ENCODE data around the gene HCN2.
"Not testable (repeated sequence)": the region's sequence is repeated elsewhere in the genome, so short reads cannot be mapped to it uniquely, and the experiment has no call there.

Gene HCN2

GRCh38 chr19:621191-621590 lies 31.5 kb downstream of the HCN2 start:
- ATAC-seq (replicated peaks); H3K27me3 Mint-ChIP-seq; H3K4me1 Mint-ChIP-seq; H3K27ac Mint-ChIP-seq; DNase-seq; H3K4me3 Mint-ChIP-seq; H3K9me3 Mint-ChIP-seq: not testable (repeated sequence)
- peaks cover 34 to 52% of the 10 kb centered on the region in 2 donors for H3K36me3 Mint-ChIP-seq

DNA sequence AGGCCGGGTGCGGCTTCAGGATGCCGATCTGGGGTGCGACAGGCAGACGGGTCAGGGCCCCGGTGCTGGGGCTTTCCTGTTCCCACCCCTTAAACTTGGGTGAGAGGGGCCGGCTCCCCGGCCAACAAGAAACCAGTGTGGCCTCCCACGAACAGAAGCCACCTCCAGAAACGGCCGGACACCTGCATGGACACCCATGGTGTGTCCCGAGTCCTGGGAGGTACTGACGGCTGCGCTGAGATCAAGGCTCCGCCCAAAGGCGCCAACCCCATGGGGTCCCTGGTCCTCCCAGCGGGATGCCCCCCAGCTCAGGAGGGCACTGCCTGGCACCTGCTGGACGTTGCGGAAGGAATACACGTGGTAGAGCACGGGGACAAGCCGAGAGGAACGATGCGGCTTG lies 32.1 kb downstream of the HCN2 start:
- ATAC-seq (replicated peaks): no peak
- Mint-ChIP-seq H3K36me3 (peaks cover 33 to 53% of the 10 kb centered on the region in 2 donors), H3K9me3 (no peaks in the 10 kb centered on the region), H3K4me3 (no peak overlapping the region), H3K27ac (no peak overlapping the region), H3K27me3 (peaks cover 0 to 3% of the 10 kb centered on the region in 2 donors), H3K4me1 (peaks cover 0 to 1% of the 10 kb centered on the region in 2 donors)
- no peak for DNase-seq

- H3K4me3 Mint-ChIP-seq: no peak overlapping the region
- peaks cover 0 to 3% of the 10 kb centered on the region in 2 donors for H3K27me3 Mint-ChIP-seq
- DNase-seq (no peak), ATAC-seq (replicated peaks) (no peak)
- H3K4me1 Mint-ChIP-seq: no peaks in the 10 kb centered on the region
- no peaks in the 10 kb centered on the region for H3K9me3 Mint-ChIP-seq
- peaks cover 31 to 47% of the 10 kb centered on the region in 2 donors for H3K36me3 Mint-ChIP-seq
- no peak overlapping the region for H3K27ac Mint-ChIP-seq
Measured at GRCh38 chr19:622666-623065, 33.0 kb downstream of the HCN2 start.

DNA sequence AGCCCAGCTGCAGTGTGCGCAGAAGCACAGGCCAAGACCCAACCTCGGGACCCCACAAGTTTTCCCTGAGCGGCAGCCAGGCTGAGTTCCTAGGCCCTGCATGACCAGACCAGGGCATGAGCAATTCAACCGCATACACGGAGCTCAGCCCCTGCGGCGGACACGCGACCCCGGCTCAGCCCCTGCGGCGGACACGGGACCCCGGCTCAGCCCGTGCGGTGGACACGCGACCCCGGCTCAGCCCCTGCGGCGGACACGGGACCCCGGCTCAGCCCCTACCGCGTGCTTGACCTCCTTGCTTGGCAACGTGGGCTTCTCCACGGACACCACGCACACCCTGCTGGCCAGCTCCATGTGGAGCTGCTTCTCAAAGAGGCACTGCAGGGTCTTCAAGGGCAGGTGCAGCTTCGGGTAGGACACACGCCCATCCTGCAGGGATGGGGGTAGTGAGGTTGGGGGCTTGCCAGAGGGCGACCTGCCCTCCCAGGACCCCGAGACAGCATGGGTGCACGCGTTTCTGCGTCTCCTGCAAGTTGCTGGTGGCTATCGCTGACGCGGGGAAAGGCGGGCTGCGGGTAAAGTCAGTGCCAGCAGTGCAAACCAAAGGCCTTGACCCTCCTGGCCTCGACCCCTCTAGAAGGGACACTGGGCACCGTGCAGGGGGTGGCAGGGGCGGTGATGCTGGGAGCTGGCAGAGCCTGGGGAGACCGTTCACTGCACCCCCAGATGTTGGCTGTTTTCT lies 33.7 kb downstream of the HCN2 start:
- H3K36me3 Mint-ChIP-seq: peaks cover 31 to 46% of the 10 kb centered on the region in 2 donors
- no peaks in the 10 kb centered on the region for H3K4me1 Mint-ChIP-seq
- ATAC-seq (replicated peaks) (no peak), DNase-seq (no peak)
- no peaks in the 10 kb centered on the region for H3K9me3 Mint-ChIP-seq
- no peak overlapping the region for H3K4me3 Mint-ChIP-seq
- no peak overlapping the region for H3K27ac Mint-ChIP-seq
- H3K27me3 Mint-ChIP-seq: peaks cover 0 to 3% of the 10 kb centered on the region in 2 donors

GRCh38 chr19:623974-624373 lies 34.3 kb downstream of the HCN2 start:
- Mint-ChIP-seq H3K27me3 (peaks cover 0 to under 1% of the 10 kb centered on the region in 2 donors), H3K9me3 (no peaks in the 10 kb centered on the region), H3K36me3 (peaks cover 30 to 46% of the 10 kb centered on the region in 2 donors), H3K27ac (no peak overlapping the region), H3K4me1 (peaks cover 3% of the 10 kb centered on the region in 2 donors), H3K4me3 (no peak overlapping the region)
- ATAC-seq (replicated peaks): no peak
- DNase-seq: no peak

DNA sequence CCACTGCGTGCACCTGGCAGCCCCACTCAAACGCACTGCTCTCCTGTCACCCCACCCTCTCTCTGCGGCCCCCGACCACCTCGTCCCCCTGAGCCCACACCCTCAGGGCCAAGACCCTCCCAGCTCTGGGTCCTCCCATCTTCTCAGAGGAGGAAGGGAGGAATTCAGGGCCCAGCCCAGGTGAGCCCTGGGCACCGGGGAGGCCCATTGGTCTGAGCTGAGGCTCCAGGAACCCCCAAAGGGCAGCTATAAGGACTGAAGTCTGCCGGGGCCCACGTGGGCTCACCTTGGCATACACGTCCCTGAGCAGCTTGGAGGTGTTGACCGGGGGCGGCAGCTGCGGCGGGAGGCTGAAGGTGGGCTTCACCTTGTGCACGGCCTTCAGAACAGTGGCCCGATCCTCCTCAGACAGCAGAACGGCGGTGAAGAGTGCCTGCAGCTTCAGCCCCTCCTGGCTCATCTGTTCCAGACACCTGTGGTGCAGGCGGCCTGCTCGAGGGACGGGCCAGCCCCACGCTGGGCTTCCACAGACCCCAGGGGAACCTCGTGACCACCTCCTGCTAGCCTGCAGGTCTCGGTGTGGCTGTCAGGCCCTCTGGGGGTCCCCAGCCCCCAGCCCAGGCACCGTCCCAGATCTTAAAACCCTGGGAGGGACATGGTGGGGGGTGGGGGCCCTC lies 34.9 kb downstream of the HCN2 start:
- peaks cover 28 to 46% of the 10 kb centered on the region in 2 donors for H3K36me3 Mint-ChIP-seq

DNA sequence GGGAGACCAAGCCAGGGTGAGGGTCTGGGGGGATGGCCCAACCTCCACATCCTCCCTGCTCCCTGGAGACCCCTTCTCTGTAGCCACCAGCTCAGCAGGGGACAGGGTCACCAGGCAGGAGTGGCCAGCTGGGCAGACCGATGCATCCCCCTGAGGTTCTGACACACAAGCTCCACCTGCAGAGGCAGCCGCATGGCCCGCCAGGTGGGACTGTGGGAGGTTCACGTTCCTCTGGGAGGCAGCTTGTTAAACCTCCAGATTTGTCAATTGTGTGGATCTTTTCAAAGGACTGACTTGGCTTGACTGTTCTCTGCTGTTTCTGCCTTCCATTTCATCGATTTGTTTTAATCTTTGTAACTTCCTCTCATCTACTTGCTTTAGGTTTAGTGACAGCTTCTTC lies 35.6 kb downstream of the HCN2 start:
- peaks cover 9% of the 10 kb centered on the region in 2 donors for H3K4me1 Mint-ChIP-seq
- H3K9me3 Mint-ChIP-seq: no peaks in the 10 kb centered on the region
- DNase-seq (no peak), ATAC-seq (replicated peaks) (no peak)
- H3K27me3 Mint-ChIP-seq: no peaks in the 10 kb centered on the region
- H3K4me3 Mint-ChIP-seq: no peak overlapping the region
- H3K27ac Mint-ChIP-seq: no peak overlapping the region
- H3K36me3 Mint-ChIP-seq: peaks cover 25 to 45% of the 10 kb centered on the region in 2 donors

More for the DNA sequence above, 34.9 kb downstream of the HCN2 start:
- no peak for ATAC-seq (replicated peaks)
- no peak overlapping the region for H3K27ac Mint-ChIP-seq
- DNase-seq: no peak
- no peak overlapping the region for H3K4me3 Mint-ChIP-seq
- H3K27me3 Mint-ChIP-seq: no peaks in the 10 kb centered on the region
- no peaks in the 10 kb centered on the region for H3K9me3 Mint-ChIP-seq
- H3K4me1 Mint-ChIP-seq: peaks cover 4 to 5% of the 10 kb centered on the region in 2 donors

DNA sequence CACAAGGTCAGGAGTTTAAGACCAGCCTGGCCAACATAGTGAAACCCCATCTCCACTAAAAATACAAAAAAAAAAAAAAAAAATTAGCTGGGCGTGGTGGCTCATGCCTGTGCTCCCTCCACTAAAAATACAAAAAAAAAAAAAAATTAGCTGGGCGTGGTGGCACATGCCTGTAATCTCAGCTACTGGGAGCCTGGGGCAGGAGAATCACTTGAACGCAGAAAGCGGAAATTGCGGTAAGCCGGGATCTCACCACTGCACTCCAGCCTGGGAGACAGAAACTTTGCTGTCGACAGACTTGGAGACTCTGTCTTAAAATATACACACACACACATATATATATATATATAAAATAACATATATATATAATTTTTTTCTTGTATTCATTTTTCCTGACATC lies 36.9 kb downstream of the HCN2 start:
- H3K27me3 Mint-ChIP-seq; H3K4me3 Mint-ChIP-seq; ATAC-seq (replicated peaks); H3K27ac Mint-ChIP-seq; H3K9me3 Mint-ChIP-seq; DNase-seq: not testable (repeated sequence)
- H3K36me3 Mint-ChIP-seq: peaks cover 32 to 47% of the 10 kb centered on the region in 2 donors
- H3K4me1 Mint-ChIP-seq: peaks cover 14 to 22% of the 10 kb centered on the region in 2 donors

DNA sequence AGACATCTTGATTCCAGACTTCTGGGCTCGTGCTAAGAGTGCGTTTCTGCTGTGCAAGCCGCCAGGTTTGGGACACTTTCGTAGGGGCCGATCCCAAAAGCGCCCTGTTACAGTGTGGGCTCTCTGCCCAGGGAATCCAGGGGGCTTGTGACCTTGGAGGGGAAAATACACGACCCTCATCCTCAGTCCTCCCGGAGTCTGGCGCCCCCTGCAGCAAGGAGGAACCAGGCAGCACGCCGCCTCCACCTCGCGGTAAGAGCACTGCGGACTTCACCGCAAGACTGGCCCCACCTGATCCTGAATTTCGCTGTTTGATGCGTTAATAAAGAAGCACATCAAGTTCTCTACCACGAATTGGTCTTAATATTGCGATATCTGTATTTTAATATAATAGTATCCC lies 38.5 kb downstream of the HCN2 start:
- no peak for DNase-seq
- no peak overlapping the region for H3K27ac Mint-ChIP-seq
- no peak for ATAC-seq (replicated peaks)
- no peak overlapping the region for H3K4me3 Mint-ChIP-seq
- H3K4me1 Mint-ChIP-seq: peaks cover 21 to 31% of the 10 kb centered on the region in 2 donors
- H3K9me3 Mint-ChIP-seq: no peaks in the 10 kb centered on the region
- H3K36me3 Mint-ChIP-seq: peaks cover 32 to 49% of the 10 kb centered on the region in 2 donors
- no peaks in the 10 kb centered on the region for H3K27me3 Mint-ChIP-seq

DNA sequence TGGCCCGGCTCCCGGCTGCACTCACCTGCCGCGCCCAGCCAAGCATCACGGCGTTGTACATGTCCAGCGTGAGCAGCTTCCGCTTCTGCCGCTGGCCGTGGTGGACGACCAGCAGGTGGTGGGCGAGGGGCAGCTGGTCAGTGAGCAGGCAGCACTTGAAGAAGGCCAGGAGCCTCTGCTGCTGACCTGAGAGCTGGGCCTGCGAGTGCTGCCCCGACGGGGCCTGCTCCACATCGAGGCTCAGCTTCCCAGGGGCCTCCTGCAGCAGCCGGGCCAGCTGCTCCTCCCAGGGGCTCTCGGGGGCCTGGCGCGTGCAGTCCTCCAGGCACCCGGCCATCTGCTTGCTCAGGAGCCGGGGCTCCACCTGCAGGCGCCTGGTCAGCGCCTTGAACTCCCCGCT lies 39.8 kb downstream of the HCN2 start:
- H3K27ac Mint-ChIP-seq; ATAC-seq (replicated peaks); H3K4me3 Mint-ChIP-seq; DNase-seq; H3K27me3 Mint-ChIP-seq; H3K9me3 Mint-ChIP-seq: not testable (repeated sequence)
- Mint-ChIP-seq H3K4me1 (peaks cover 28 to 43% of the 10 kb centered on the region in 2 donors), H3K36me3 (peaks cover 32 to 40% of the 10 kb centered on the region in 2 donors)

- no peak for ATAC-seq (replicated peaks)
- Mint-ChIP-seq H3K4me1 (peaks cover 28 to 43% of the 10 kb centered on the region in 2 donors), H3K4me3 (no peak overlapping the region), H3K36me3 (peaks cover 32 to 39% of the 10 kb centered on the region in 2 donors), H3K9me3 (no peaks in the 10 kb centered on the region), H3K27ac (no peak overlapping the region), H3K27me3 (no peaks in the 10 kb centered on the region)
- no peak for DNase-seq
Measured at GRCh38 chr19:629961-630714, 40.5 kb downstream of the HCN2 start.

DNA sequence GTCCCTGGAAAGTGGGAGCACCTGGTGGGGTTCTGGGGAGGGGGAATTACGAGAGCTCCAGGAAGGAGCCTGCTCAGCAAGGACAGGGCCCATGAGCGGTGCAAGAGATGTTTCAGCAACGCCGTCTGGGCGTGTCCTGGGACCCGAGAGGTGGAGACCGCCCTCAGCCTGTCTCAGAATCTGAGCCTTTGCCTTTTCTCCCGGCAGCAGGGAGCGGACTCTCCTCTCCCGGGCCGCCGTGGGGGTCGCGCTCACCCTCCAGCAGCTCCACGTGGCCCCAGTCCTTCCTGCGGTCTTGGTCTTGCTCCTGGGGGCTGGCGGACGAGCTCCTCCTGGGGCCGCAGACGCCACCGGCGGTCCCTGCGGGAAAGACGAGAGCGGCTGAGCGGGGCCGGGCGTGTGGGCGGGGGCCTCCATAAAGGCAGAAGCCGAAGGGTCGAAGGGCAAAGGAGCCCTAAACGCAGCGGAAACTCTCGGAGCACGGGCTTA lies 42.9 kb downstream of the HCN2 start:
- peak; percentile 33 to 44 for ATAC-seq (replicated peaks)
- peak overlapping the region; percentile 95 to 99 for H3K4me3 Mint-ChIP-seq
- DNase-seq: peak; percentile 37
- peak overlapping the region; percentile 98 for H3K27ac Mint-ChIP-seq
- H3K9me3 Mint-ChIP-seq: no peaks in the 10 kb centered on the region
- H3K36me3 Mint-ChIP-seq: peaks cover 23 to 29% of the 10 kb centered on the region in 2 donors
- peaks cover 35 to 43% of the 10 kb centered on the region in 2 donors for H3K4me1 Mint-ChIP-seq
- no peaks in the 10 kb centered on the region for H3K27me3 Mint-ChIP-seq

- peaks cover 22 to 26% of the 10 kb centered on the region in 2 donors for H3K36me3 Mint-ChIP-seq
- DNase-seq: peak; percentile 94
- H3K27ac Mint-ChIP-seq: peak within 1 kb of the TSS; percentile 98
- H3K4me1 Mint-ChIP-seq: peaks cover 36 to 43% of the 10 kb centered on the region in 2 donors
- H3K4me3 Mint-ChIP-seq: peak within 1 kb of the TSS; percentile 95 to 99
- no peaks in the 10 kb centered on the region for H3K9me3 Mint-ChIP-seq
- ATAC-seq (replicated peaks): peak; percentile 92 to 96
- no peaks in the 10 kb centered on the region for H3K27me3 Mint-ChIP-seq
Measured at GRCh38 chr19:633068-633785, 43.5 kb downstream of the HCN2 start, which contains the start of gene POLRMT. Gene POLRMT (minus strand): TSS chr19:633537. CDS start chr19:633512, 25 bp downstream.
